Activated naive CD4-positive, alpha-beta T cell treated with anti-CD3 and anti-CD28 coated beads, Interleukin-2, amount 50 U/mL, for 16 hours (primary cell): ENCODE measurements around the gene RAET1E.
"Not testable (repeated sequence)": the region's sequence is repeated elsewhere in the genome, so short reads cannot be mapped to it uniquely, and the experiment has no call there.

ENCODE experiments used
- DNase-seq: peaks from one replicate; pipeline ENCODE4 v3.0.0-alpha.2; 2020

The RAET1E gene

DNA sequence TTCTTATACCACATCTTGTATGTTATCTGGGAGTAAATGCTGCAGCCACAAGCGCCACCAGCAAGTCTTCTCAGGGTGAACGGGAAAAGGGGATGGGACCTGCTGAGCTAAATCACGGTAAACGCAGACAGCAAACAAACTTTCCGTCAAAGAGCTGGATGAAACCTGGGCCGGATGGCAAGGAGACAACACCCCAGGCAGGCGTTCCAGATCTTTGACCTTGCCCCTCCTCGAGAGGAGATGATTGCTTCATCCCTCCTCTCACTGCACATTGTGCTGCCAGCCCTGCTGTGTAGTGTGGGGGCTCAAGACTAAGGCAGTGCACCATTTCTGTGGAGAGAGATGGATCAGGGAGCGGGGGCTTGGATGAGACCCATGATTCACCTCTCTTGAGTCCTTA is 9.8 kb downstream of the RAET1E start:
- DNase-seq = no peak

- DNase-seq = no peak
These were observed 10.6 kb downstream of the RAET1E start for GRCh38 chr6:149887343-149887742.

DNA sequence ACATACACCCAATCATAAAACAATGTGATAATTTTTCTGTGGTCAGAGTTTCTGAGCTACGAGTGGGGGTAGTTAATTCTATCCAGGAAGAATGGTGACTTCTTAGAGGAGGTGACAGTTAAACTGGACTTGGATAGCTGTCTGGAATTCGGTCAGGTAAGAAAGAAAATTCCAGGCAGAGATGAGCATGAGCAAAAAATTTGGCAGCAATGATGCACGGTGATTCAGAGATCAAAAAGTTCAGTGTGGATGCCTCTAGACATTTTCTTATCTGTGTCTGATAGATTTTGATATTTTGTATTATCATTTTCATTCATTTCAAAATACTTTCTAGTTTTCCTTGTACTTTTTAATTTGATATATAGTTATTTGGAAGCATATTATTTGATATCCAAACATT is 12.0 kb downstream of the RAET1E start:
- no peak for DNase-seq

- no peak for DNase-seq
These were observed 13.3 kb downstream of the RAET1E start for GRCh38 chr6:149884617-149885016.

GRCh38 chr6:149884215-149884614 is 13.7 kb downstream of the RAET1E start:
- no peak for DNase-seq

DNA sequence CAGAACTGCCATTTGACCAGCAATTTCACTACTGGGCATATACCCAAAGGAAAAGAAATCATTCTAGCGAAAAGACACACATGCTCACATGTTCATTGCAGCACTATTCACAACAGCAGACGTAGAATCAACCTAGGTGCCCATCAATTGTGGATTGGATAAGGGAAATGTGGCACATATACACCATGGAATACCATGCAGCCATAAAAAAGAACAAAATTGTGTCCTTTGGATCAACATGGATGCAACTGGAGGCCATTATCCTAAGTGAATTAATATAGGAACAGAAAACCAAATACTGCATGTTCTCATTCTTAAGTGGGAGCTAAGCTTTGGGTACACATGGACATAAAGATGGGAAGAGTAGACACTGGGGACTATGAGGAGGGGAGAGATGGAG is 16.1 kb downstream of the RAET1E start:
- no peak for DNase-seq

DNA sequence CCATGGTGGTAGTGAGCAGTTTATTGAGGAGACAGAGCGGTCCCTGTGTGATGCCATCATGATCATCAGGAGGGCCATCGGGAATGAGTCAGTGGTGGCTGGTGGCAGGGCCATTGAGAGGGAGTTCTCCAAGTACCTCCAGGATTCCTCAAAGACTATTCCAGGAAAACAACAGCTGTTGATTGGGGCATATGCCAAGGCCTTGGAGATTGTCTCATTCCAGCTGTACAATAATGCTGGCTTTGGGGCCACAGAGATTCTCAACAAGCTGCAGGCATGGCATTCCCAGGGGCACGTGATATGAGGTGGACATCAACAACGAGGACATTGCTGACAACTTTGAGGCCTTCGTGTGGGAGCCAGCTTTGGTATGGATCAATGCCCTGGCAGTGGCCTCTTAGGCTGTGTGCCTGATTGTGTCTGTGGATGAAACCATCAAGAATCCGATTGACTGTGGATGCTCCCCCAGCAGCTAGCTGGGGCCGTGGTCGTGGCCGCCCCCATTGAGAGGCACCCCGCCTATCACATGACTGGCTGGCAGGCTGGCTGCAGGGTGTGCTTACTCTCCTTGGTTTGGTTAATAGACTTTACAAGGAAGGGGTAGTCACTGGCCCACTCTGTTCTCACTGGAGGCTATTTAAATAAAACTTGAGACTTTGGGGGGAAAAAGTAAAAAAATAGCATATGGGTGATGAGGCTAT is 16.7 kb downstream of the RAET1E start:
- no peak for DNase-seq

DNA sequence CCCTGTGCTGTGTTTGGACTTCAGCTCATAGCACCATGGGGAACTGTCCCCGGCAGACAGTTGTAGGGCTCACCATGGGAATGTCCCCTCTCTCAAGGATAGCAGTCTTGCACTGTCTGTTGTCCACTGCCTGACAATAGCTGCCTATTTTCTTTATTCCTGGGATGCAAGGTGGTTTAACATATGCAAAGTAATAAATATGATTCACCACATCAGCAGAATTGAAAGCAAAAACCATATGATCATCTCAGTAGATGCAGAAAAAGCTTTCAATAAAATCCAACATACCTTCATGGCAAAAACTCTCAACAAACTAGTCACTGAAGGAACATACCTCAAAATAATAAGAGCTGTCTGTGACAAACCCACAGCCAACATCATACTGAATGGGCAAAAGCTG is 20.3 kb downstream of the RAET1E start:
- no peak for DNase-seq

DNA sequence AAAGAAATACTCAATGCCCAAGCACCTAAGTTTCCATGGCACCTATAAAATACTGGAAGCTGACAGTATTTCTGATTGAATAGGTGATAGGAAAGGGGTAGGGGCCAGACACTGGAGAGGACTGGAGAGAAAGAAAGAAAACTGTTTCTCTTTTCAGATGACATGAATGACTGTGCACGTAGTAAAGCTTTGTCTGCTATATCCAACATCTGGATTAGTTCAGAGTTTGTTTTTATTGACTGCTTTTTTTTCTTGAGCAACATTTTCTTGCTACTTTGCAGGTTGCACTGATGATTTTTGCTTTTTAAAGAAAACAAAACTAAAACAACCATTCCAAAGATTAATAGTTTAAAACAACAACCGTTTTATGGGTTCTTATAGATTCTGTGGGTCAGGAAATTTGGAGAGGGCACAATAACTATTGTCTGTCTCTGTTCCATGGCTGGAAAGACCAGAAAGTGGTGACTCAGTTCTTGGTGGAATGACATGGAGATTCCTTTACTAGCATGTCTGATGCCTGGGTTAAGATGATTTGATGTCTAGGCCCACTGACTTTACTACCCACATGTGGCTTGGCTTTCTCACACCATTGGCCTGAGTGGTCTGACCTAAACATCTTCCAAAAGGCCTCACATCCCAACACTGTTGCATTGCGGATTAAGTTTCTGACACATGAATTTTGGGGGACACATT is 21.5 kb downstream of the RAET1E start:
- no peak for DNase-seq

GRCh38 chr6:149872233-149872632 is 25.7 kb downstream of the RAET1E start:
- no peak for DNase-seq

GRCh38 chr6:149871182-149871581 is 26.7 kb downstream of the RAET1E start:
- no peak for DNase-seq

- no peak for DNase-seq
These were observed 28.5 kb downstream of the RAET1E start for GRCh38 chr6:149869275-149869892.

DNA sequence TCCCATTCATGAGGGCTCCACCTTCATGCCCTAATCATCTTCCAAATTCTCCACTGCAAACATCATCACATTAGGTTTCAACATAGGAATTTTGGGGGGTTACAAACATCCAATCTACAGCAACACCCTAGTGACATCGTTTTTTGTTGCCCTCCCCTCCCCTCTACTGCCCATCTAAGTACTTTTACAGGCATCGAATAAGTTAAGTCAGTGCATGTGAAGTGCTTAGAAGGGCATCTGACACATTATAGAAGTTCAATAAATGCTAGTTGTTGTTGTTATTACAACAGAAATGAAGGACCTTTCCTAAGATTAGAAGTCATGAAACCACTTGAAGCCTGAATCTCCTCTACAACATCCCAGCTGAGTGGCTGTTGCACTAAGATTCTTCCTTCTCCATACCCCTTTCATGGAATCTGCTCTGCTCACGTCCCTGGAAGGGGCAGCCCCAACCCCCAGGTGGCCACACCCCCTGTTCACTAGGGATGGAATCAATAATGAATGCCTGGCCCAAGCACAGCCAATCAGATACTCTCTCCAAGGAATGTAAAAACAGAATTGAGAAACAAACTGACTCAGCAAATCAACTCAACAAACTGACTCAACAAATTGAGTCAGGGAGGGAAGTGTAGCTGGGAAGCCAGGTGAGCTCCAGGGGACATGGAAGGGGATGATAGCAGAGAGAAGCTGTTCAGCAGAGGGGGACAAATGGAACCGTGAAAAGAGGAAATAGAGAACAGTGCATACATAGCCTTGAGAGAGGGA is 29.9 kb downstream of the RAET1E start:
- DNase-seq = no peak

GRCh38 chr6:149864578-149865535 is 33.1 kb downstream of the RAET1E start:
- peak; percentile 18 for DNase-seq

DNA sequence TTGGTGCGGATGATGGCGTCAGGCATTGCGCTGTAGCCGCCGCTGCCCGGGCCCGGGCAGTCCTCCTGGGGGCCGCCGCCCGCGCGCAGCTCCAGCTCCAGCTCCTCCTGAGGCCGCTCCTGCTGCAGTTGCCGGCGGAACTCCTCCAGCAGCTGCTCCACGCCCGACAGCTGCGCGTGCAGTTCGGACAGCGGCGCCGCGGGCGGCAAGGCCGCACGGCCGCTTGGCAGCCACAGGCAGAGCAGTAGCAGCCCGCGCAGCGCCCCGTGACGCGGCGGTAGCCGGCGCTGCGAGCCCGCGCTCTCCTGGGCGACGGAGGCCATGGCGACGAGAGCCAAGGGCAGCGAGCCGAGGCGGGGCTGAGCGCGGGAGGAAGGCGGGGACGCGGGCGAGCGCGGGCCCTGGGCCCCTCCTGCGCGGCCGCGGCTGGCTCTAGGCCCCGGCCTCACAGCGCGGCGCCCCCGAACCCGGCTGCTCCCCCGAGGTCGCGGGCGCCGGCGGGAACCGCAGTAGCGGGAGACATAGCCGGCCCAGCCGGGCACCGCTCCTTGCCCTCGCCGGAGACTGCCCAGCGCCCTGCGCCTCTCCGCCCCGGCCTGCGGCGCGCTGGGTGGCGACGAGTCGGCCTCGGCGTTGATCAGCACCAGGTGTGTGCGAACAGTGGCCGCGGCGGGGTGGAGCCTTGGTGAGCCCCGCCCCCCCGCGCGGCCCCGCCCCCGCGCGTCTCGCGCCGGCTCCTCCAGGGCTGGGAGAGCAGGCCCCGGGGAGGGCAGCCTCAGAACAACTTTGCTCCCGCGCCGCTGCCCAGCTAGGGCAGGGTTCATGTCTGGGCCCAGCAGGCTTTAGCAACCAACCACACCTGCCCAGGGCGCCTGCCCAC is 34.0 kb downstream of the RAET1E start, which contains the start of gene LRP11:
TSS of gene LRP11 (minus strand) at position 662 of the 880 bp plus-strand sequence. CDS start at position 323, 339 bp downstream.
- DNase-seq = peak; percentile 80

DNA sequence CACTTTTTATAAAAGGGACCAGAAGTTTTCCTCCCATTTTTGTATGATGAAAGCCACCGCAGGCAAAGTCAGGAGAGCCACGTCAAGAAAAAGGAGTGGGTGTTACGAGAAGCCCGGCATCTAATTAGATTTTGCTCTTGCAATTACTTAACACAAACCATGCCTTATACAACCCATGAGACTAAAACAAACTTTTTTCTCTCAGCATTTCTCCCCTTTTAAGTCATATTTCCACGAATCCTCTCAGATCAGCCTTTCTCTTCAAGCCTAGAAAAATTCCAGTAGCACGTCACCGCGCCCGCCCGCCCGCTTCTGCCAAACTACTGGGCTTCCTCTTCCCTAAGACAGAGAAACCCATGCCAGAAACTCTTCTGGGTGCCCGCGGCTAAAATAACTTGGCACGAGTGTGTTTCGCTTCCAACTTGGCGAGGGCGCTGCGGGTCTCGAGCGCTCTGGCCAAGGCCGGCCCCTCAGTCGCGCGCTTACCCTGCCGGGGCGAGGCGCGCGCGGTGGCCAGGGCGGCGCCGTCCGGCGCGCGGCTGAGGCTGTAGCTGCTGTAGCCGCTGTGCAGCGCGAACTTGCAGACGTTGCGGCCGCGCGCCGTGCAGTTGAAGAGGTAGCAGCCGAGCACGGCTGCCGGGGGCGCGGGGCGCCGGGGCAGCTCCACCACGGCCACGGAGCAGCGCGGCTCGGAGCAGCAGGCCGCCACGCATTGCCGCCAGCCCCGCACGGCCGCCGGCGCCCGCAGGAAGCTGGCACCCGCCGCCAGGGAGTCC is 34.8 kb downstream of the RAET1E start:
- peak; percentile 42 for DNase-seq

DNA sequence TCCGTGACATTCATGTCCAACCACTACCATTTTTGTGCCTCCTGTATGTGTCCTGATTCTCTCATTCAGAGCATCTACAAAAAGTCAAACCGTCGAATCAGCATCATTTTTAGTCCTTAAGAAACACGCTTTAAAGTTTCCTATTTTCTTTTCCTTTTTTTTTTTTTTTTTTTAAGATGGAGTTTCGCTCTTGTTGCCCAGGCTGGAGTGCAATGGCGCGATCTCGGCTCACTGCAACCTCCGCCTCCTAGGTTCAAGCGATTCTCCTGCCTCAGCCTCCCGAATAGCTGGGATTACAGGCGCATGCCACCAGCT is 35.5 kb downstream of the RAET1E start:
- DNase-seq = not testable (repeated sequence)

DNA sequence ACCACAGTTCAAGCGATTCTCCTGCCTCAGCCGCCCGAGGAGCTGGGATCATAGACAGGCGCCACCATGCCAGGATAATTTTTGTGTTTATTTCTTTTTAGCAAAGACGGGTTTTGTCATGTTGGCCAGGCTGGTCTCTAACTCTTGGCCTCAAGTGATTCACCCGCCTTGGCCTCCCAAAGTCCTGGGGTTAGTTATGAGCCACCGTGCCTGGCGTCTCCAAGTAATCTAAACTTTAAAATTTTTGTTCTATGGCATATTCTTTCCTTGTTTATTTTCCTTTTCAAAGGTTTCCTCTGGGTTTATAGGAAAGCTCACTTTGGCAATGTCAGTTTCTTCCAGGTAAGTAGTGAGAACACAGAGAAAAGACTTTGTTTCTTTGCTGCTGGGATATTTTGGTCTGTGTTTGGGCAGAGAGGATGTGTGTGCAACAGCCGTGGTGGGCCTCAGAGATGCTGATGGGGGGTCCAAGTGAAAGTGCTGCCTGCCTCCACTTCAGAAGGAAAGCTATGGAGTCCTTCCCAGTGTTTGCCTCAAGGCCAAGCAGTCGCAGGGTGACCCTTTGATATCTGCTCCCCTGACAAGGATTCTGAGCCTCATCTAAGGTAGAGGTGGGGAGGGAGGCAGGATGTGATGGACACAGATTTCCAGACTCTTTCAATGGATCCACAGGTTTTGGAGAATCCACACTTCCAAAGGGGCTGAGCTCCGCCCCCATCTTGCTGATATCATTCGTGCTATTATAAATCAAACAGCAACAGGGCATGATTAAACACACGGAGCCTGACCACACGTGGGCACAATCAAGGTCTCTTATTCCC is 36.1 kb downstream of the RAET1E start:
- no peak for DNase-seq

- no peak for DNase-seq
These were observed 36.9 kb downstream of the RAET1E start for GRCh38 chr6:149860834-149861602.
